IMR-90 (cell line): ENCODE data around the gene ISM1. TPM values are rescaled to one million over a fixed set of nuclear protein-coding genes. Genes with fewer than 3 reads are reported as not detected.

ENCODE experiments used
- ATAC-seq: fragments of 200-7000 bp; cut with Tn5 transposase; 2 replicates; pipeline ENCODE4 v1.9.1; 2020; ENCODE audit warnings: low read depth, mild to moderate bottlenecking, moderate library complexity
- BruUV-seq: library from RNA; stranded (reverse); fragments of 400-500 nt; replicated peaks from 2 replicates; lab custom pipeline; 2021; lab: Mats Ljungman, UMichigan
- CTCF ChIA-PET: fragments of 300-600 bp; formaldehyde crosslinking; extraction: SDS; loops from one replicate; lab custom pipeline; 2021; ENCODE audit warnings: antibody characterized with exemption; lab: Yijun Ruan, JAX
- POLR2A ChIA-PET: fragments of 300-600 bp; sonication (Branson Sonifier 250); formaldehyde crosslinking; loops from one replicate; lab custom pipeline; 2022; ENCODE audit warnings: antibody characterized with exemption; ENCODE audit not compliant: unreplicated experiment; lab: Charles Lee
- DNase-seq: peaks from one replicate; pipeline ENCODE4 v3.0.0; 2013
- H2AFZ ChIP-seq: replicated peaks from 2 replicates; pipeline ENCODE3; 2013; ENCODE audit warnings: low read length, mild to moderate bottlenecking; ENCODE audit not compliant: poor library complexity
- H2AK5ac ChIP-seq: 2 replicates; pipeline ENCODE4 v1.6.1; 2013; ENCODE audit warnings: low read depth, low read length, inconsistent platforms
- H2AK9ac ChIP-seq: replicated peaks from 2 replicates; pipeline ENCODE3; 2013; ENCODE audit warnings: mild to moderate bottlenecking, low read depth, low read length, moderate library complexity; ENCODE audit not compliant: poor library complexity
- H2BK120ac ChIP-seq: 2 replicates; pipeline ENCODE4 v1.6.1; 2013; ENCODE audit warnings: low read depth, low read length, inconsistent platforms
- H2BK15ac ChIP-seq: 3 replicates; pipeline ENCODE4 v1.6.1; 2013; ENCODE audit warnings: low read depth, low read length, inconsistent platforms
- H2BK20ac ChIP-seq: 2 replicates; pipeline ENCODE4 v1.6.1; 2013; ENCODE audit warnings: low read depth, mild to moderate bottlenecking, inconsistent platforms, low read length, moderate library complexity
- H2BK5ac ChIP-seq: 2 replicates; pipeline ENCODE4 v1.6.1; 2013; ENCODE audit warnings: mild to moderate bottlenecking, low read depth, low read length, inconsistent platforms; ENCODE audit not compliant: poor library complexity, severe bottlenecking
- H3K14ac ChIP-seq: replicated peaks from 2 replicates; pipeline ENCODE4 v1.6.1; 2013; ENCODE audit warnings: low read depth, low read length, inconsistent platforms
- H3K18ac ChIP-seq: 2 replicates; pipeline ENCODE4 v1.6.1; 2013; ENCODE audit warnings: low read depth, low read length, control low read depth
- H3K23ac ChIP-seq: 2 replicates; pipeline ENCODE4 v1.6.1; 2013; ENCODE audit warnings: low read depth, low read length, inconsistent platforms
- H3K27ac ChIP-seq: 2 replicates; pipeline ENCODE4 v1.5.1; 2013; ENCODE audit warnings: mild to moderate bottlenecking, control low read depth, low read length; ENCODE audit not compliant: insufficient read depth
- H3K27me3 ChIP-seq: 2 replicates; pipeline ENCODE4 v1.6.1; 2013; ENCODE audit warnings: low read length; ENCODE audit not compliant: control insufficient read depth, insufficient read depth
- H3K36me3 ChIP-seq: 2 replicates; pipeline ENCODE4 v1.6.1; 2013; ENCODE audit warnings: low read length, mixed read lengths; ENCODE audit not compliant: control insufficient read depth, insufficient read depth
- H3K4ac ChIP-seq: 2 replicates; pipeline ENCODE4 v1.6.1; 2013; ENCODE audit warnings: low read depth, low read length, inconsistent platforms
- H3K4me1 ChIP-seq: 2 replicates; pipeline ENCODE4 v1.6.1; 2013; ENCODE audit warnings: low read length, mixed read lengths; ENCODE audit not compliant: control insufficient read depth, insufficient read depth
- H3K4me2 ChIP-seq: 2 replicates; pipeline ENCODE4 v1.6.1; 2013; ENCODE audit warnings: low read depth, mild to moderate bottlenecking, control low read depth, low read length, moderate library complexity
- H3K4me3 ChIP-seq: 2 replicates; pipeline ENCODE4 v1.5.1; 2013; ENCODE audit warnings: low read depth, mild to moderate bottlenecking, control low read depth, low read length, moderate library complexity; ENCODE audit not compliant: insufficient read depth
- H3K56ac ChIP-seq: 2 replicates; pipeline ENCODE4 v1.6.1; 2013; ENCODE audit warnings: low read length, inconsistent platforms; ENCODE audit not compliant: insufficient read depth; ENCODE audit errors: extremely low read depth
- H3K79me1 ChIP-seq, 2 experiments: 2 replicates each; pipeline ENCODE4 v1.6.1; 2013; ENCODE audit warnings: low read length in 2 of 2, inconsistent platforms in 1 of 2, low read depth in 1 of 2
- H3K9ac ChIP-seq: 2 replicates; pipeline ENCODE4 v1.6.1; 2013; ENCODE audit warnings: low read depth, low read length, control low read depth
- H3K9me1 ChIP-seq: 2 replicates; pipeline ENCODE4 v1.6.1; 2013; ENCODE audit warnings: low read length, inconsistent platforms; ENCODE audit not compliant: insufficient read depth
- H3K9me3 ChIP-seq: 2 replicates; pipeline ENCODE4 v1.6.1; 2013; ENCODE audit warnings: low read length; ENCODE audit not compliant: control insufficient read depth, insufficient read depth
- H4K20me1 ChIP-seq: 2 replicates; pipeline ENCODE4 v1.6.1; 2013; ENCODE audit warnings: low read length, inconsistent platforms; ENCODE audit not compliant: insufficient read depth
- H4K5ac ChIP-seq: 2 replicates; pipeline ENCODE4 v1.6.1; 2013; ENCODE audit warnings: mild to moderate bottlenecking, low read depth, low read length, control low read depth
- H4K8ac ChIP-seq, 2 experiments: 2 replicates each; pipeline ENCODE4 v1.6.1; 2013; ENCODE audit warnings: low read depth in 2 of 2, low read length in 2 of 2, control low read depth in 1 of 2, inconsistent platforms in 1 of 2
- H4K91ac ChIP-seq: 2 replicates; pipeline ENCODE4 v1.6.1; 2013; ENCODE audit warnings: low read depth, low read length, inconsistent platforms; ENCODE audit not compliant: insufficient read depth
- BHLHE40 ChIP-seq: fragments of 150-350 bp; IDR thresholded peaks from 2 replicates; pipeline ENCODE4 v1.6.1; 2016; ENCODE audit warnings: mild to moderate bottlenecking, low read depth, low read length
- ELK1 ChIP-seq: fragments of 150-350 bp; IDR thresholded peaks from 2 replicates; pipeline ENCODE4 v1.6.1; 2016; ENCODE audit warnings: low read depth, mild to moderate bottlenecking, low read length, moderate library complexity, borderline replicate concordance
- FOS ChIP-seq: fragments of 150-350 bp; IDR thresholded peaks from 2 replicates; pipeline ENCODE4 v1.6.1; 2016; ENCODE audit warnings: low read depth, low read length
- NFE2L2 ChIP-seq: fragments of 150-350 bp; IDR thresholded peaks from 2 replicates; pipeline ENCODE4 v1.6.1; 2016; ENCODE audit warnings: low read depth, mild to moderate bottlenecking, low read length
- POLR2A ChIP-seq: IDR thresholded peaks from 2 replicates; pipeline ENCODE4 v1.6.1; 2012; ENCODE audit warnings: mild to moderate bottlenecking, low read depth, low read length
- RCOR1 ChIP-seq: IDR thresholded peaks from 2 replicates; pipeline ENCODE4 v1.6.1; 2012; ENCODE audit warnings: mild to moderate bottlenecking, low read length, improper control_type of control experiment; ENCODE audit not compliant: insufficient replicate concordance
- RFX5 ChIP-seq: IDR thresholded peaks from 2 replicates; pipeline ENCODE4 v1.8.0; 2012; ENCODE audit warnings: low read depth, mild to moderate bottlenecking, low read length, moderate library complexity
- SMC3 ChIP-seq: fragments of 150-350 bp; IDR thresholded peaks from 2 replicates; pipeline ENCODE4 v1.6.1; 2016; ENCODE audit warnings: low read depth, mild to moderate bottlenecking, antibody characterized with exemption, low read length, moderate library complexity
- USF2 ChIP-seq: fragments of 150-350 bp; IDR thresholded peaks from 2 replicates; pipeline ENCODE4 v1.6.1; 2017; ENCODE audit warnings: mild to moderate bottlenecking, antibody characterized with exemption, low read length, low read depth
- WGBS, 2 experiments: methylation state at CpG; one replicate each; pipeline versions ENCODE4 v1.1.5 to v1.1.7; 2013; ENCODE audit warnings: missing lambda C conversion rate in 2 of 2; ENCODE audit not compliant: insufficient read length in 1 of 2; ENCODE audit errors: extremely low coverage in 2 of 2; 5-methylcytosine and 5-hydroxymethylcytosine counted together
- dilution Hi-C: fragments of 300-500 bp; cut with HindIII; formaldehyde crosslinking; loops from one replicate; pipeline ENCODE4 v1.14.3; 2018; ENCODE audit warnings: low sequenced_read_pairs; ENCODE audit not compliant: unreplicated experiment
- in situ Hi-C: fragments of 300-500 bp; cut with MboI; formaldehyde crosslinking; loops from 3 replicates; pipeline ENCODE4 v1.14.3; 2019; ENCODE audit warnings: low sequenced_read_pairs, inconsistent platforms, mixed read lengths
- intact Hi-C: fragments of 100-400 bp; cut with micrococcal nuclease; formaldehyde crosslinking; loops from 2 replicates; pipeline ENCODE4 v1.10.0; 2022
- polyA plus RNA-seq, 3 experiments: library from polyadenylated mRNA; depleted of rRNA; stranded (reverse); fragments of >200 nt; gene quantifications; 2 replicates each; pipeline ENCODE4 v1.2.3, GENCODE V29; 2012; ENCODE audit warnings: low replicate concordance in 1 of 3
- total RNA-seq: library from RNA; depleted of rRNA; stranded (reverse); fragments of >200 nt; gene quantifications from 2 replicates; pipeline ENCODE4 v1.2.3, GENCODE V29; 2012

The ISM1 gene
- total and polyA plus RNA-seq, 2 of the 4 experiments (the other 2 are of a cell fraction) = not detected

DNA sequence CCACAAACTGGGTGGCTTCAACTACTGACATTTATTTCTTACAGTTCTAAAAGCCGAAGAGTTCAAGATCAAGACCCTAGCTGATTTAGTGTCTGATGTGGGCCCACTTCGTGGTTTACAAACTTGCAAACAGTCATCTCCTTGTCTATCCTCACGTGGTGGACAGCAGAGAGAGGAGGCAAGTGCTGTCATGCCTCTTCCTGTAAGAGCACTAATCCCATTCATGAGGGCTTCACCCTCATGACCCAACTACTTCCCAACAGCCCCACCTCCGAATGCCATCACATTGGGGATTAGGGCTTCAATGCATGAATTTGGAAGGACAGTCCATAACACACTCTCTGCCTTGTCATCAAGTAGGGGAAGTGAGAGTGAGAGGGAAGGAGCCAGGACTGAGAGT is 15.6 kb upstream of the ISM1 start:
- no peaks in the 10 kb centered on the region for H3K79me1 ChIP-seq
- 0% methylated on average over 1 of the region's 4 CpGs; no CpG with 5 or more reads in 1 of the 2 experiments for WGBS, 2 experiments
- H3K4ac ChIP-seq = no peak overlapping the region
- H3K9me3 ChIP-seq = no peaks in the 10 kb centered on the region
- H4K8ac ChIP-seq = no peak overlapping the region
- dilution Hi-C loops (no loop called here), intact Hi-C loops (no loop called here), in situ Hi-C loops (no loop called here)
- H3K4me3 ChIP-seq = no peak overlapping the region
- H2BK5ac ChIP-seq = no peak overlapping the region
- H4K20me1 ChIP-seq = no peaks in the 10 kb centered on the region
- no peaks in the 10 kb centered on the region for H3K27me3 ChIP-seq
- ATAC-seq (no peak), DNase-seq (no peak)
- H2BK20ac ChIP-seq = no peak overlapping the region
- H3K27ac ChIP-seq = no peak overlapping the region
- no peak overlapping the region for H3K56ac ChIP-seq
- no peaks in the 10 kb centered on the region for H3K36me3 ChIP-seq
- H3K9me1 ChIP-seq = no peaks in the 10 kb centered on the region
- no peak overlapping the region for H3K9ac ChIP-seq
- no peak overlapping the region for H2BK120ac ChIP-seq
- no peak overlapping the region for H2AK9ac ChIP-seq
- no peak overlapping the region for H3K4me2 ChIP-seq
- no peak overlapping the region for H2AK5ac ChIP-seq
- no TSS peak for BruUV-seq
- no peak overlapping the region for H4K91ac ChIP-seq
- no peaks in the 10 kb centered on the region for H3K4me1 ChIP-seq
- no peak overlapping the region for H2AFZ ChIP-seq
- POLR2A ChIA-PET = no interaction called here
- TF ChIP-seq FOS (no peak), RCOR1 (no peak), POLR2A (no peak), RFX5 (no peak), BHLHE40 (no peak), SMC3 (no peak), ELK1 (no peak), NFE2L2 (no peak), USF2 (no peak)
- H4K5ac ChIP-seq = no peak overlapping the region
- H3K23ac ChIP-seq = no peak overlapping the region
- no peak overlapping the region for H3K14ac ChIP-seq
- CTCF ChIA-PET = no interaction called here
- no peak overlapping the region for H3K18ac ChIP-seq
- no peak overlapping the region for H2BK15ac ChIP-seq
